Central memory CD8-positive, alpha-beta T cell (primary cell): ENCODE measurements around the gene SPA17.
A peak's percentile ranks its signal among the peaks of the same experiment; 100 is the strongest.

ENCODE experiments used
- ATAC-seq: fragments of 150-1000 bp; cut with Tn5 transposase; replicated peaks from 2 replicates; pipeline ENCODE4 v1.10.0; 2022; ENCODE audit warnings: mild to moderate bottlenecking, moderate FRiP score, moderate number of reproducible peaks; ENCODE audit not compliant: poor library complexity, severe bottlenecking; ENCODE audit errors: extremely low read depth
- DNase-seq, 2 donors: peaks; one replicate each; pipeline ENCODE4 v3.0.0; 2021; ENCODE audit warnings: low spot score in 2 of 2
- H3K27ac Mint-ChIP-seq: one replicate; pipeline ENCODE4 v1.8.0; 2022; ENCODE audit warnings: low read depth, mild to moderate bottlenecking, moderate library complexity, mixed read lengths
- H3K27me3 Mint-ChIP-seq: one replicate; pipeline ENCODE4 v1.8.0; 2022; ENCODE audit warnings: mixed read lengths
- H3K36me3 Mint-ChIP-seq: one replicate; pipeline ENCODE4 v1.8.0; 2022; ENCODE audit warnings: mild to moderate bottlenecking, moderate library complexity, mixed read lengths; ENCODE audit not compliant: insufficient read depth
- H3K4me1 Mint-ChIP-seq: one replicate; pipeline ENCODE4 v1.8.0; 2022; ENCODE audit warnings: mixed read lengths
- H3K4me3 Mint-ChIP-seq: one replicate; pipeline ENCODE4 v1.8.0; 2022; ENCODE audit warnings: mild to moderate bottlenecking, moderate library complexity, mixed read lengths
- H3K9me3 Mint-ChIP-seq: one replicate; pipeline ENCODE4 v1.8.0; 2022; ENCODE audit warnings: mixed read lengths

SPA17 gene

GRCh38 chr11:124672536-124673215 is 1.0 kb upstream of the SPA17 start:
- H3K27me3 Mint-ChIP-seq = no peaks in the 10 kb centered on the region
- peaks cover 21% of the 10 kb centered on the region for H3K4me1 Mint-ChIP-seq
- no peak for ATAC-seq
- H3K36me3 Mint-ChIP-seq = peaks cover 19% of the 10 kb centered on the region
- H3K27ac Mint-ChIP-seq = peak overlapping the region; percentile 98
- H3K4me3 Mint-ChIP-seq = peak overlapping the region; percentile 78
- no peak for DNase-seq
- H3K9me3 Mint-ChIP-seq = no peaks in the 10 kb centered on the region

- no peak for DNase-seq
- H3K27ac Mint-ChIP-seq = peak overlapping the region; percentile 98
Observed at GRCh38 chr11:124674168-124674517, 439 bp downstream of the SPA17 start.

GRCh38 chr11:124674571-124674970 is 867 bp downstream of the SPA17 start:
- peak overlapping the region; percentile 98 for H3K27ac Mint-ChIP-seq
- H3K36me3 Mint-ChIP-seq = peaks cover 19% of the 10 kb centered on the region
- peaks cover 21% of the 10 kb centered on the region for H3K4me1 Mint-ChIP-seq
- H3K9me3 Mint-ChIP-seq = no peaks in the 10 kb centered on the region
- no peak for DNase-seq
- H3K27me3 Mint-ChIP-seq = no peaks in the 10 kb centered on the region
- ATAC-seq = no peak
- H3K4me3 Mint-ChIP-seq = peak overlapping the region; percentile 78

More at GRCh38 chr11:124674168-124674517, 439 bp downstream of the SPA17 start:
- ATAC-seq = no peak
- H3K27me3 Mint-ChIP-seq = no peaks in the 10 kb centered on the region
- peaks cover 21% of the 10 kb centered on the region for H3K4me1 Mint-ChIP-seq
- H3K4me3 Mint-ChIP-seq = peak overlapping the region; percentile 78
- no peaks in the 10 kb centered on the region for H3K9me3 Mint-ChIP-seq
- H3K36me3 Mint-ChIP-seq = peaks cover 19% of the 10 kb centered on the region

GRCh38 chr11:124676386-124676785 is 2.7 kb downstream of the SPA17 start:
- no peak for DNase-seq
- Mint-ChIP-seq H3K9me3 (no peaks in the 10 kb centered on the region), H3K27me3 (peaks cover 8% of the 10 kb centered on the region), H3K27ac (no peak overlapping the region), H3K36me3 (peaks cover 18% of the 10 kb centered on the region), H3K4me3 (no peak overlapping the region), H3K4me1 (peaks cover 15% of the 10 kb centered on the region)
- ATAC-seq = no peak

DNA sequence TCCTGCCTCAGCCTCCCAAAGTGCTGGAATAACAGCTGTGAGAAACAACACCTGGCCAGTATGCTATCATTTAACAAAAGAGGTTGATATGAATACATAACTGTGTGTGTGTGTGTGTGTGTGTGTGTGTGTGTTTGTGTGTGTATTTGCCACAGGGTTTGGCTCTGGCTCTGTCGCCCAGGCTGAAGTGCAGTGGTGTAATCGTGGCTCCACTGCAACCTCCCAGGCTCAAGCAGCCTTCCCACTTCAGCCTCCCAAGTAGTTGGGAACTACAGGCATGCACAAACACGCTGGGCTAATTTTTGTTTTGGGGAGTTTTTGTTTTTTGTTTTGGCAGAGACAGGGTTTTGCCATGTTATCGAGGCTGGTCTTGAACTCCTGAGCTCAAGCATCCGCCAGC is 4.7 kb downstream of the SPA17 start:
- Mint-ChIP-seq H3K4me3 (no peak overlapping the region), H3K4me1 (peaks cover 10% of the 10 kb centered on the region), H3K36me3 (peaks cover 12% of the 10 kb centered on the region), H3K27ac (no peak overlapping the region), H3K27me3 (peaks cover 14% of the 10 kb centered on the region), H3K9me3 (peaks cover 6% of the 10 kb centered on the region)
- ATAC-seq (no peak), DNase-seq (no peak)

DNA sequence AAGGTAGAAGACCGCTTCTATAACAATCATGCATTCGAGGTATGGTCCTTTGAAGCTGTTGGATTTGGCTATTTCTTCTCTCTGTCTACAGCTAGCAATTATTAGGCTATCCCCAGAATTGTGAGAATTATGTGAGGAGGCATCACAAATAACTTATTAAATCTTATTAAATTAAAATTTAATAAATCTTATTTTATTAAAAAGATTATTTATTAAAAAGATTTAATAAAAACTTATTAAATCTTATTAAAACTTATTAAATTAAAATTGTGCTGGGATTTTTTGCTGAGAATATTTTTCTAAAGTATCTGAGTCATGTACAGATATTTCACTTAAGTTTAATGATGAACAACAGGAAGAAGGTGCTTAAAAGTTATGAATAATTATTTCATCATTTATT is 7.7 kb downstream of the SPA17 start:
- Mint-ChIP-seq H3K4me1 (no peaks in the 10 kb centered on the region), H3K4me3 (no peak overlapping the region), H3K9me3 (peaks cover 6% of the 10 kb centered on the region), H3K27ac (no peak overlapping the region), H3K27me3 (peaks cover 21% of the 10 kb centered on the region), H3K36me3 (no peaks in the 10 kb centered on the region)
- no peak for DNase-seq
- ATAC-seq = no peak

- H3K27ac Mint-ChIP-seq = no peak overlapping the region
- H3K27me3 Mint-ChIP-seq = peaks cover 32% of the 10 kb centered on the region
- H3K9me3 Mint-ChIP-seq = peaks cover 6% of the 10 kb centered on the region
- DNase-seq (no peak), ATAC-seq (no peak)
- no peaks in the 10 kb centered on the region for H3K36me3 Mint-ChIP-seq
- no peaks in the 10 kb centered on the region for H3K4me1 Mint-ChIP-seq
- H3K4me3 Mint-ChIP-seq = no peak overlapping the region
Observed at GRCh38 chr11:124682443-124682842, 8.7 kb downstream of the SPA17 start.

GRCh38 chr11:124693142-124693541 is 19.4 kb downstream of the SPA17 start:
- no peaks in the 10 kb centered on the region for H3K36me3 Mint-ChIP-seq
- no peaks in the 10 kb centered on the region for H3K4me1 Mint-ChIP-seq
- DNase-seq (no peak), ATAC-seq (no peak)
- no peak overlapping the region for H3K27ac Mint-ChIP-seq
- H3K27me3 Mint-ChIP-seq = peaks cover 15% of the 10 kb centered on the region
- H3K4me3 Mint-ChIP-seq = no peak overlapping the region
- no peaks in the 10 kb centered on the region for H3K9me3 Mint-ChIP-seq

- no peak for DNase-seq
- no peaks in the 10 kb centered on the region for H3K9me3 Mint-ChIP-seq
Observed at GRCh38 chr11:124699547-124699946, 25.8 kb downstream of the SPA17 start.

DNA sequence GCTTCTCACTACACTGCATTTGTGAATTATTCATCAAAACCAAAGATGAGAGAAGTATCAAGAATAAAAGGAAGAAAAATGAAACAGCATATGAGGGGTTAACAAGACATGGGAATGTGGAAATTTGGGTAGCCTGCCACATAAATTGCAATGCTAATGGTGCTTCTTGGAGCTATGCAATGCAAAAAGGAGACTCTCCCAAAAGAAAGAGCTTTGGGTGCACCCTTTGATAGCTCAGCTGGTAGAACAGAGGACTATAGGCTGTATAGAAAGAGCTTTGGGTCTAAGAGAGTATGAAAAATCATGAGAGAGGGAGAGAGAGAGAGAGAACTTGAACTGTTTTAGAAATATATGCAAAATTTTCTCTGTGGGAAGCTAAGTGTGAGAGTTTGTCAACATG is 26.3 kb downstream of the SPA17 start:
- Mint-ChIP-seq H3K27me3 (peaks cover 43% of the 10 kb centered on the region), H3K36me3 (peaks cover 2% of the 10 kb centered on the region), H3K9me3 (no peaks in the 10 kb centered on the region), H3K4me1 (no peaks in the 10 kb centered on the region), H3K4me3 (no peak overlapping the region), H3K27ac (no peak overlapping the region)
- ATAC-seq = no peak
- no peak for DNase-seq

More at GRCh38 chr11:124699547-124699946, 25.8 kb downstream of the SPA17 start:
- H3K27ac Mint-ChIP-seq = no peak overlapping the region
- no peak for ATAC-seq
- H3K4me1 Mint-ChIP-seq = no peaks in the 10 kb centered on the region
- H3K27me3 Mint-ChIP-seq = peaks cover 43% of the 10 kb centered on the region
- H3K4me3 Mint-ChIP-seq = no peak overlapping the region
- H3K36me3 Mint-ChIP-seq = peaks cover 2% of the 10 kb centered on the region

- no peak overlapping the region for H3K4me3 Mint-ChIP-seq
- ATAC-seq (no peak), DNase-seq (no peak)
- no peaks in the 10 kb centered on the region for H3K9me3 Mint-ChIP-seq
- no peaks in the 10 kb centered on the region for H3K36me3 Mint-ChIP-seq
- H3K4me1 Mint-ChIP-seq = no peaks in the 10 kb centered on the region
- peaks cover 63% of the 10 kb centered on the region for H3K27me3 Mint-ChIP-seq
- no peak overlapping the region for H3K27ac Mint-ChIP-seq
Observed at GRCh38 chr11:124707829-124708228, 34.1 kb downstream of the SPA17 start.

GRCh38 chr11:124712392-124712791 is 38.7 kb downstream of the SPA17 start:
- H3K4me3 Mint-ChIP-seq = no peak overlapping the region
- H3K4me1 Mint-ChIP-seq = peaks cover 2% of the 10 kb centered on the region
- H3K27me3 Mint-ChIP-seq = peaks cover 82% of the 10 kb centered on the region
- H3K9me3 Mint-ChIP-seq = no peaks in the 10 kb centered on the region
- ATAC-seq = no peak
- peaks cover 2% of the 10 kb centered on the region for H3K36me3 Mint-ChIP-seq
- DNase-seq = no peak
- no peak overlapping the region for H3K27ac Mint-ChIP-seq

DNA sequence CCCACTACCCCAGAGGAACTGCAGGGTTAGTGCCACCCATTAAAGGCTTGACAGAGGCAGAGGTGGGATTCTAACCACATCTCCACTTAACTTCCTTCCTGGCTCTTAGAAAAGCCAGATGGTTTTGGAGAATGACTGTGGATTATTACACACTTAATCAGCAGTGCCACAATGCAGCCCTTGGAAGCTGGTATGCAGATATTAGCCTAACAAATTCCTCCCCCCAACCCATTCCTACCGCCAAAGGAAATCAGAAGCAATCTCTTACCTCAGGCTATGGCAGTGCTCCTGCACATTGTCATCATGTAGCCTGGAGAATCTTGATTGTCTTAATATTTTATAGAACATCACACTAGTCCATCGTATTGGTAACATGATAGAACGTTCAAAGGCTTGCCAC is 42.9 kb downstream of the SPA17 start:
- ATAC-seq = no peak
- no peak for DNase-seq
- peaks cover 83% of the 10 kb centered on the region for H3K27me3 Mint-ChIP-seq
- H3K36me3 Mint-ChIP-seq = peaks cover 2% of the 10 kb centered on the region
- H3K4me1 Mint-ChIP-seq = peaks cover 14% of the 10 kb centered on the region
- H3K27ac Mint-ChIP-seq = no peak overlapping the region
- H3K9me3 Mint-ChIP-seq = no peaks in the 10 kb centered on the region
- no peak overlapping the region for H3K4me3 Mint-ChIP-seq
